Trophoblast cell (in vitro differentiated cells and primary cell): ENCODE results near the gene GNS.

ENCODE experiments used
- DNase-seq, 2 donors: peaks; one replicate each; pipeline ENCODE4 v3.0.0-alpha.2; 2016
- H2AFZ ChIP-seq: 2 replicates; pipeline ENCODE4 v1.6.1; 2013; ENCODE audit warnings: low read length, moderate library complexity, mild to moderate bottlenecking; ENCODE audit not compliant: insufficient read depth, poor library complexity
- H2AK5ac ChIP-seq: 2 replicates; pipeline ENCODE4 v1.6.1; 2013; ENCODE audit warnings: mild to moderate bottlenecking, low read length
- H2BK120ac ChIP-seq: 2 replicates; pipeline ENCODE4 v1.6.1; 2013; ENCODE audit warnings: low read length, mild to moderate bottlenecking, moderate library complexity; ENCODE audit not compliant: insufficient read depth, poor library complexity
- H2BK12ac ChIP-seq: 2 replicates; pipeline ENCODE4 v1.6.1; 2013; ENCODE audit warnings: mild to moderate bottlenecking, low read length, moderate library complexity
- H2BK5ac ChIP-seq: 2 replicates; pipeline ENCODE4 v1.6.1; 2013; ENCODE audit warnings: low read length, low read depth, moderate library complexity, mild to moderate bottlenecking; ENCODE audit not compliant: poor library complexity
- H3K14ac ChIP-seq: 2 replicates; pipeline ENCODE4 v1.6.1; 2013; ENCODE audit warnings: mild to moderate bottlenecking, low read length
- H3K18ac ChIP-seq: 2 replicates; pipeline ENCODE4 v1.6.1; 2013; ENCODE audit warnings: mild to moderate bottlenecking, low read length
- H3K23ac ChIP-seq: 2 replicates; pipeline ENCODE4 v1.6.1; 2013; ENCODE audit warnings: low read length
- H3K27ac ChIP-seq: 2 replicates; pipeline ENCODE4 v1.5.1; 2013; ENCODE audit warnings: low read depth, mild to moderate bottlenecking, inconsistent platforms, low read length, moderate library complexity
- H3K27me3 ChIP-seq: 2 replicates; pipeline ENCODE4 v1.6.1; 2013; ENCODE audit warnings: inconsistent platforms, mild to moderate bottlenecking, low read length, moderate library complexity; ENCODE audit not compliant: insufficient read depth
- H3K36me3 ChIP-seq, 2 experiments: 1 replicate in 1 of 2; 2 replicates in 1 of 2; pipeline ENCODE4 v1.6.1; 2013; ENCODE audit warnings: low read length in 2 of 2, mild to moderate bottlenecking in 2 of 2, moderate library complexity in 1 of 2; ENCODE audit not compliant: insufficient read depth in 2 of 2, control insufficient read depth in 1 of 2
- H3K4ac ChIP-seq: 2 replicates; pipeline ENCODE4 v1.6.1; 2013; ENCODE audit warnings: low read depth, mild to moderate bottlenecking, low read length, moderate library complexity
- H3K4me1 ChIP-seq, 2 experiments: 1 replicate in 1 of 2; 2 replicates in 1 of 2; pipeline ENCODE4 v1.6.1; 2013; ENCODE audit warnings: low read length in 2 of 2, mild to moderate bottlenecking in 2 of 2, moderate library complexity in 1 of 2; ENCODE audit not compliant: insufficient read depth in 2 of 2, control insufficient read depth in 1 of 2
- H3K4me2 ChIP-seq: 2 replicates; pipeline ENCODE4 v1.6.1; 2013; ENCODE audit warnings: inconsistent platforms, mild to moderate bottlenecking, low read length, moderate library complexity
- H3K4me3 ChIP-seq: 2 replicates; pipeline ENCODE4 v1.5.1; 2013; ENCODE audit warnings: mild to moderate bottlenecking, low read depth, low read length, inconsistent platforms
- H3K79me1 ChIP-seq: one replicate; pipeline ENCODE4 v1.6.1; 2013; ENCODE audit warnings: low read length
- H3K79me2 ChIP-seq: 2 replicates; pipeline ENCODE4 v1.6.1; 2013; ENCODE audit warnings: low read length, mild to moderate bottlenecking; ENCODE audit not compliant: control insufficient read depth, insufficient read depth, poor library complexity
- H3K9ac ChIP-seq: 2 replicates; pipeline ENCODE4 v1.6.1; 2013; ENCODE audit warnings: mild to moderate bottlenecking, low read length
- H3K9me3 ChIP-seq: 2 replicates; pipeline ENCODE4 v1.6.1; 2013; ENCODE audit warnings: low read depth, mild to moderate bottlenecking, control low read depth, inconsistent platforms, low read length; ENCODE audit not compliant: insufficient read depth
- H4K12ac ChIP-seq: 2 replicates; pipeline ENCODE4 v1.6.1; 2013; ENCODE audit warnings: low read depth, mild to moderate bottlenecking, low read length, moderate library complexity
- H4K8ac ChIP-seq: 2 replicates; pipeline ENCODE4 v1.6.1; 2013; ENCODE audit warnings: low read depth, mild to moderate bottlenecking, low read length, moderate library complexity
- H4K91ac ChIP-seq: one replicate; pipeline ENCODE4 v1.6.1; 2013; ENCODE audit warnings: low read depth, mild to moderate bottlenecking, low read length, moderate library complexity
- WGBS: extraction: QIAGEN DNeasy Blood & Tissue Kit; methylation state at CpG from one replicate; pipeline ENCODE4 v1.1.7; 2013; ENCODE audit warnings: missing lambda C conversion rate; ENCODE audit not compliant: insufficient read length, insufficient coverage; ENCODE audit errors: extremely low coverage; 5-methylcytosine and 5-hydroxymethylcytosine counted together

Gene GNS

DNA sequence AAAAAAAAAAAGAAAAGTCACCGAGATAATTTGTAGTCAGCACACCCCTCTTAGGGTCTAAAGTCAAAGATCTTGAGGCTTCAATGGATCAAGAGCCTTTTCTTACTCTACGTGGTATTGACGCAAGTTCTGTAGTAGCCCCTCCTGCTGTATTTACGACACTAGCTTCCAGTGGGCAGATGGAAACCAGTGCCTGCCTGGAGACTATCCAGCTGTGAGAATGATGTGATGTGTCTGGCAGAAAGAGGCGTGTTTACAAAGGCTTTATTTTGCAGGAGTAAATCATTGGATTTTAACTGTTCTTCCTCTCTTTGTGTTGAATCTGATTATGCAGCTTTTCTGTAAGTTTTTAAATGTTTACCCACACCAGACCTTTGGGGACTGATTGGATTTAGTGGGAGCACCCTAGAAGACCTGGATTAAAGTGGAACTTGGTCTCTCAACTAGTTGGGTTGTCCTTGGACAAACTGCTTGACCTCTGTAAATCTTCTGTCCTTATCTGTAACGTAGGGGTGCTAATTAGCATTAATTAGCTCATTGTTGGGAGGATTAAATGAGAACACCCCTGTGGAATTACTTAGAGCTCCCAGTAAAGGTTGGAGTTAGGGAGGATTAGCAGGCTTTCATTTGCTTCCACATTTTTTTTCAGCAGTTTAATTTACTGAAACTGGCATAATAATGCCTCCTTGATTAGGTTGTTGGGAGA lies 76.5 kb downstream of the GNS start:
- Histone ChIP-seq H4K91ac (no peak overlapping the region), H2BK120ac (no peak overlapping the region), H3K23ac (no peak overlapping the region), H3K18ac (no peak overlapping the region), H3K14ac (no peak overlapping the region), H3K27ac (no peak overlapping the region), H2BK12ac (no peak overlapping the region), H2BK5ac (no peak overlapping the region), H2AK5ac (no peak overlapping the region), H3K4me2 (no peak overlapping the region), H3K79me1 (no peaks in the 10 kb centered on the region), H3K27me3 (no peaks in the 10 kb centered on the region), H3K4me1 (peaks cover 3 to 13% of the 10 kb centered on the region in 2 experiments), H3K4me3 (no peak overlapping the region), H3K9ac (no peak overlapping the region), H3K9me3 (no peaks in the 10 kb centered on the region), H3K4ac (no peak overlapping the region), H4K8ac (no peak overlapping the region), H2AFZ (no peak overlapping the region), H3K79me2 (no peaks in the 10 kb centered on the region), H3K36me3 (peaks cover 4 to 5% of the 10 kb centered on the region in 2 experiments), H4K12ac (no peak overlapping the region)
- no peak for DNase-seq
- no CpG with 5 or more reads among the region's 6 CpGs for WGBS

- no peak overlapping the region for H2AK5ac ChIP-seq
- H4K8ac ChIP-seq, result no peak overlapping the region
- WGBS, result no CpG with 5 or more reads among the region's 5 CpGs
- no peak overlapping the region for H3K4me3 ChIP-seq
- no peak for DNase-seq
- H3K9ac ChIP-seq, result no peak overlapping the region
- H2BK120ac ChIP-seq, result no peak overlapping the region
- H4K12ac ChIP-seq, result no peak overlapping the region
- no peak overlapping the region for H3K4ac ChIP-seq
- H3K4me1 ChIP-seq, result peaks cover 3 to 12% of the 10 kb centered on the region in 2 experiments
- H3K4me2 ChIP-seq, result no peak overlapping the region
- H2BK5ac ChIP-seq, result no peak overlapping the region
- H3K9me3 ChIP-seq, result no peaks in the 10 kb centered on the region
- no peaks in the 10 kb centered on the region for H3K27me3 ChIP-seq
- no peak overlapping the region for H3K23ac ChIP-seq
- H2AFZ ChIP-seq, result no peak overlapping the region
- H2BK12ac ChIP-seq, result no peak overlapping the region
- no peak overlapping the region for H3K14ac ChIP-seq
- H3K79me1 ChIP-seq, result no peaks in the 10 kb centered on the region
- no peaks in the 10 kb centered on the region for H3K79me2 ChIP-seq
- H3K36me3 ChIP-seq, result peaks cover 4% of the 10 kb centered on the region in 2 experiments
- H3K27ac ChIP-seq, result no peak overlapping the region
- H3K18ac ChIP-seq, result no peak overlapping the region
- no peak overlapping the region for H4K91ac ChIP-seq
These were observed 77.8 kb downstream of the GNS start for GRCh38 chr12:64681200-64682052.

DNA sequence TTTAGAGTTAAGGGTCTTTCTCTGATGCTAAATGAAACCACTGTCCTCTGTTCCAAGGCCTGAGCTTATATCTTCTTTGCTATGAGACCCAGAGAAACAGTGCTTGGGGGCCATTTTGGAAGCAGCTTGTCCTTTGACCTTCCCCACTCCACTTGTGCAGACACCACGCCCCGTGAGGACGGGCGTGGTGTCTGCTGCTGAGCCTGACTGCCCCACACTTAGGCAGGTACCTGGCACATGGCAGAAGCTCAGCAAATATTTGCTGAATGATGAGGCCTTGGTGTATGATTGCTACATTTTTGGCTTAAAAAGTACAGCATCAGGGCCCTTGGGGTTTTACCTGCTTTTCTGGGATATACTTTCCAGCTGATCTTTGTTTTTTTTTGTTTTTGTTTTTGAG lies 79.0 kb downstream of the GNS start:
- no peak overlapping the region for H4K91ac ChIP-seq
- no peaks in the 10 kb centered on the region for H3K27me3 ChIP-seq
- no peak overlapping the region for H4K12ac ChIP-seq
- no peak overlapping the region for H3K27ac ChIP-seq
- H3K23ac ChIP-seq, result no peak overlapping the region
- no peak overlapping the region for H3K18ac ChIP-seq
- H3K4me2 ChIP-seq, result no peak overlapping the region
- no peak overlapping the region for H3K4me3 ChIP-seq
- H2BK12ac ChIP-seq, result no peak overlapping the region
- no CpG with 5 or more reads among the region's 4 CpGs for WGBS
- no peaks in the 10 kb centered on the region for H3K79me2 ChIP-seq
- H3K14ac ChIP-seq, result no peak overlapping the region
- no peak overlapping the region for H4K8ac ChIP-seq
- H3K4me1 ChIP-seq, result peaks cover 3 to 12% of the 10 kb centered on the region in 2 experiments
- H3K4ac ChIP-seq, result no peak overlapping the region
- H2BK120ac ChIP-seq, result no peak overlapping the region
- no peaks in the 10 kb centered on the region for H3K9me3 ChIP-seq
- peak in 1 of 2 donors; percentile 33 for DNase-seq
- H3K9ac ChIP-seq, result no peak overlapping the region
- H2AFZ ChIP-seq, result no peak overlapping the region
- no peaks in the 10 kb centered on the region for H3K79me1 ChIP-seq
- H2AK5ac ChIP-seq, result no peak overlapping the region
- H3K36me3 ChIP-seq, result no peaks in the 10 kb centered on the region
- H2BK5ac ChIP-seq, result no peak overlapping the region

DNA sequence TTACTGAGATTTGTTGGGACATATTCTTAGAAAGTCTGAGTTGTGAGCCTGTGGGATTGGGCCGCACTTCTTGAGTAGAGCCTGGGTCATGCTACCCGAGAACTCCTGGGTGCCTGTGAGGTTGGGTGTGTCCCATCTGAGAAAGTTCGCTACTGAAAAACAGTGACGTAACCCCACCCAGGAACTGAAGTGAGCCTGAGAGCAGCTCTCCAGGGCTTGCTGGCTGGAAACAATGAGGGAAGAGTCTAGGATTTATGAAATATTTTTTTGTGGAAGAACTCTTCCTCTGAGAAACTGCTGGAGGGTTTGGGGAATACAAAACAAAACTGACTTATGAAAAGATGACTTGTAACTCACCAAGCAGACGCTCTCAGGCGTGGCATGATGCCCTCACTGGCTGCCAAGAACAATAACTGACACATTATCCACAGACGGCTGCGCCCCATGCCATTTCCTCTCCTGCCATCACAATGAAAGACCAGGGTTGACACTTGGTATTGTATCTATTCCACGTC lies 79.7 kb downstream of the GNS start:
- no peak overlapping the region for H4K8ac ChIP-seq
- no peak overlapping the region for H3K27ac ChIP-seq
- H3K4ac ChIP-seq, result no peak overlapping the region
- H2AK5ac ChIP-seq, result no peak overlapping the region
- H3K14ac ChIP-seq, result no peak overlapping the region
- H2BK12ac ChIP-seq, result no peak overlapping the region
- no peak overlapping the region for H4K91ac ChIP-seq
- H2AFZ ChIP-seq, result no peak overlapping the region
- H2BK120ac ChIP-seq, result no peak overlapping the region
- no peaks in the 10 kb centered on the region for H3K79me1 ChIP-seq
- no peak overlapping the region for H4K12ac ChIP-seq
- no peaks in the 10 kb centered on the region for H3K36me3 ChIP-seq
- no CpG with 5 or more reads among the region's 9 CpGs for WGBS
- no peak overlapping the region for H2BK5ac ChIP-seq
- no peaks in the 10 kb centered on the region for H3K9me3 ChIP-seq
- H3K4me2 ChIP-seq, result no peak overlapping the region
- no peak overlapping the region for H3K18ac ChIP-seq
- H3K23ac ChIP-seq, result no peak overlapping the region
- peaks cover 1% of the 10 kb centered on the region for H3K79me2 ChIP-seq
- no peak overlapping the region for H3K9ac ChIP-seq
- DNase-seq, result no peak
- no peak overlapping the region for H3K4me3 ChIP-seq
- peaks cover 3 to 14% of the 10 kb centered on the region in 2 experiments for H3K4me1 ChIP-seq
- H3K27me3 ChIP-seq, result no peaks in the 10 kb centered on the region
